T-helper 1 cell treated with Interleukin-12 subunit alpha and Interleukin-12 subunit beta and Interleukin-4 antibody, amounts not matched to agents 30 μg/mL and 1 μg/mL, for 36 hours (primary cell): ENCODE data around the gene FHIP1A.
A peak's percentile ranks its signal among the peaks of the same experiment; 100 is the strongest.

Source experiments
- H3K27ac Mint-ChIP-seq: one replicate; pipeline ENCODE4 v1.8.0; 2021; ENCODE audit warnings: mild to moderate bottlenecking, mixed read lengths
- H3K27me3 Mint-ChIP-seq: one replicate; pipeline ENCODE4 v1.8.0; 2021; ENCODE audit warnings: low read depth, mixed read lengths
- H3K36me3 Mint-ChIP-seq: one replicate; pipeline ENCODE4 v1.8.0; 2021; ENCODE audit warnings: low read depth, mixed read lengths
- H3K4me1 Mint-ChIP-seq: one replicate; pipeline ENCODE4 v1.8.0; 2021; ENCODE audit warnings: low read depth, mixed read lengths
- H3K4me3 Mint-ChIP-seq: one replicate; pipeline ENCODE4 v1.8.0; 2021; ENCODE audit warnings: mild to moderate bottlenecking, moderate library complexity, mixed read lengths
- H3K9me3 Mint-ChIP-seq: one replicate; pipeline ENCODE4 v1.8.0; 2021; ENCODE audit warnings: mixed read lengths

The FHIP1A gene

GRCh38 chr4:151407466-151408379 lies 1.3 kb upstream of the FHIP1A start:
- Mint-ChIP-seq H3K4me3 (peak overlapping the region; percentile 79), H3K9me3 (no peaks in the 10 kb centered on the region), H3K4me1 (peaks cover 15% of the 10 kb centered on the region), H3K27ac (peak overlapping the region; percentile 23), H3K27me3 (peaks cover 58% of the 10 kb centered on the region), H3K36me3 (no peaks in the 10 kb centered on the region)

GRCh38 chr4:151408380-151408629 lies 671 bp upstream of the FHIP1A start:
- Mint-ChIP-seq H3K4me3 (peak overlapping the region; percentile 79), H3K27me3 (peaks cover 62% of the 10 kb centered on the region), H3K4me1 (peaks cover 15% of the 10 kb centered on the region), H3K9me3 (no peaks in the 10 kb centered on the region), H3K27ac (peak overlapping the region; percentile 23), H3K36me3 (no peaks in the 10 kb centered on the region)

- Mint-ChIP-seq H3K4me3 (peak overlapping the region; percentile 70), H3K9me3 (no peaks in the 10 kb centered on the region), H3K27ac (no peak overlapping the region), H3K4me1 (peaks cover 15% of the 10 kb centered on the region), H3K36me3 (no peaks in the 10 kb centered on the region), H3K27me3 (peaks cover 62% of the 10 kb centered on the region)
Observed at GRCh38 chr4:151409470-151410313, 716 bp downstream of the FHIP1A start.

GRCh38 chr4:151415978-151416377 lies 7.0 kb downstream of the FHIP1A start:
- Mint-ChIP-seq H3K27ac (no peak overlapping the region), H3K4me1 (peaks cover 2% of the 10 kb centered on the region), H3K9me3 (no peaks in the 10 kb centered on the region), H3K36me3 (no peaks in the 10 kb centered on the region), H3K27me3 (peaks cover 15% of the 10 kb centered on the region), H3K4me3 (no peak overlapping the region)

- Mint-ChIP-seq H3K27me3 (peaks cover 11% of the 10 kb centered on the region), H3K27ac (no peak overlapping the region), H3K36me3 (no peaks in the 10 kb centered on the region), H3K4me3 (no peak overlapping the region), H3K9me3 (no peaks in the 10 kb centered on the region), H3K4me1 (peaks cover 2% of the 10 kb centered on the region)
Observed at GRCh38 chr4:151417164-151417571, 8.2 kb downstream of the FHIP1A start.

- Mint-ChIP-seq H3K27ac (no peak overlapping the region), H3K4me3 (no peak overlapping the region), H3K4me1 (peaks cover 2% of the 10 kb centered on the region), H3K36me3 (no peaks in the 10 kb centered on the region), H3K27me3 (peaks cover 10% of the 10 kb centered on the region), H3K9me3 (no peaks in the 10 kb centered on the region)
Observed at GRCh38 chr4:151417766-151418376, 8.9 kb downstream of the FHIP1A start.

- peaks cover 8% of the 10 kb centered on the region for H3K27me3 Mint-ChIP-seq
- no peak overlapping the region for H3K4me3 Mint-ChIP-seq
- no peaks in the 10 kb centered on the region for H3K9me3 Mint-ChIP-seq
- H3K27ac Mint-ChIP-seq, result no peak overlapping the region
- no peaks in the 10 kb centered on the region for H3K36me3 Mint-ChIP-seq
- H3K4me1 Mint-ChIP-seq, result peaks cover 2% of the 10 kb centered on the region
Observed at GRCh38 chr4:151418385-151418784, 9.4 kb downstream of the FHIP1A start.

- H3K4me1 Mint-ChIP-seq, result peaks cover 2% of the 10 kb centered on the region
- no peaks in the 10 kb centered on the region for H3K36me3 Mint-ChIP-seq
- H3K9me3 Mint-ChIP-seq, result no peaks in the 10 kb centered on the region
- peaks cover 11% of the 10 kb centered on the region for H3K27me3 Mint-ChIP-seq
- H3K4me3 Mint-ChIP-seq, result no peak overlapping the region
- H3K27ac Mint-ChIP-seq, result no peak overlapping the region
Observed at GRCh38 chr4:151418856-151419255, 9.9 kb downstream of the FHIP1A start.

GRCh38 chr4:151420250-151420807 lies 11.4 kb downstream of the FHIP1A start:
- no peak overlapping the region for H3K4me3 Mint-ChIP-seq
- H3K9me3 Mint-ChIP-seq, result no peaks in the 10 kb centered on the region
- peaks cover 2% of the 10 kb centered on the region for H3K4me1 Mint-ChIP-seq
- H3K27ac Mint-ChIP-seq, result no peak overlapping the region
- H3K36me3 Mint-ChIP-seq, result no peaks in the 10 kb centered on the region
- peaks cover 21% of the 10 kb centered on the region for H3K27me3 Mint-ChIP-seq

- Mint-ChIP-seq H3K27ac (no peak overlapping the region), H3K36me3 (no peaks in the 10 kb centered on the region), H3K4me3 (no peak overlapping the region), H3K27me3 (peaks cover 33% of the 10 kb centered on the region), H3K9me3 (no peaks in the 10 kb centered on the region), H3K4me1 (no peaks in the 10 kb centered on the region)
Observed at GRCh38 chr4:151422854-151423253, 13.9 kb downstream of the FHIP1A start.

- no peak overlapping the region for H3K27ac Mint-ChIP-seq
- H3K36me3 Mint-ChIP-seq, result no peaks in the 10 kb centered on the region
- H3K9me3 Mint-ChIP-seq, result no peaks in the 10 kb centered on the region
- H3K4me1 Mint-ChIP-seq, result peaks cover 3% of the 10 kb centered on the region
- no peak overlapping the region for H3K4me3 Mint-ChIP-seq
- H3K27me3 Mint-ChIP-seq, result peaks cover 36% of the 10 kb centered on the region
Observed at GRCh38 chr4:151426513-151426912, 17.5 kb downstream of the FHIP1A start.

- no peak overlapping the region for H3K27ac Mint-ChIP-seq
- peaks cover 31% of the 10 kb centered on the region for H3K27me3 Mint-ChIP-seq
- no peaks in the 10 kb centered on the region for H3K9me3 Mint-ChIP-seq
- H3K36me3 Mint-ChIP-seq, result no peaks in the 10 kb centered on the region
- H3K4me3 Mint-ChIP-seq, result no peak overlapping the region
- H3K4me1 Mint-ChIP-seq, result peaks cover 3% of the 10 kb centered on the region
Observed at GRCh38 chr4:151427266-151427665, 18.3 kb downstream of the FHIP1A start.

GRCh38 chr4:151428346-151428745 lies 19.4 kb downstream of the FHIP1A start:
- Mint-ChIP-seq H3K27me3 (peaks cover 34% of the 10 kb centered on the region), H3K36me3 (no peaks in the 10 kb centered on the region), H3K27ac (no peak overlapping the region), H3K4me3 (no peak overlapping the region), H3K4me1 (peaks cover 3% of the 10 kb centered on the region), H3K9me3 (no peaks in the 10 kb centered on the region)

GRCh38 chr4:151429957-151430570 lies 21.1 kb downstream of the FHIP1A start:
- Mint-ChIP-seq H3K9me3 (no peaks in the 10 kb centered on the region), H3K36me3 (no peaks in the 10 kb centered on the region), H3K4me1 (peaks cover 3% of the 10 kb centered on the region), H3K4me3 (no peak overlapping the region), H3K27ac (no peak overlapping the region), H3K27me3 (peaks cover 22% of the 10 kb centered on the region)
